ENCODE results near the gene COL18A1.
"Not testable (repeated sequence)": the region's sequence is repeated elsewhere in the genome, so short reads cannot be mapped to it uniquely, and the experiment has no call there.

COL18A1 gene

DNA sequence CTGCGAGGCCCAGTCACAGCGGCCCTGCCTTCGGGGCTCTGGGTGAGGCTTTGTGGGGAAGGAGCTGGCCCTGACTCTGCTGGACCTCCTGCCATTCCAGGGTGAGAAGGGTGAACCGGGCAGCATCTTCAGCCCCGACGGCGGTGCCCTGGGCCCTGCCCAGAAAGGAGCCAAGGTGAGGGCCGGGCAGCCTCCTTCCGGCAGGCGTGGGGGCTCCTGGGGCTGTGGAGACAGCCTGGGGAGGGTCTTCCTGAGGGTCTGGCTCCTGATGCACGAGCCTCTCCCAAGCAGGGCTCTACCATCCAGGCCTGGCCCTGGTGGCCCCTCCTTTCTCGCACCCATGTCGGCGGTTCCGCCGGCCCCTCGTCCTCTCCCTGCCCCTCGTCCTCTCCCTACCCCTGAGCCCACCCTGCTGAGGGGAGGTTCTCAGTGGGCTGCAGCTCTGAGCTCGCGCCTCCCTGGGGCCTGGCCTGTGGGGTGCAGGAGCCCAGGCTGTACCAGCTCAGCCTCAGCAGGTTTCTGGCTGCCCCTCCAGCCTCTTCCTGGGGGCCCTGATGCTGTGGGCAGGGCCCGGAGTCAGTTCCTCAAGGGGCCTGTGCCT lies 88.5 kb downstream of the COL18A1 start:
- DNase-seq (ENCODE audit: low spot score) = no peak

DNA sequence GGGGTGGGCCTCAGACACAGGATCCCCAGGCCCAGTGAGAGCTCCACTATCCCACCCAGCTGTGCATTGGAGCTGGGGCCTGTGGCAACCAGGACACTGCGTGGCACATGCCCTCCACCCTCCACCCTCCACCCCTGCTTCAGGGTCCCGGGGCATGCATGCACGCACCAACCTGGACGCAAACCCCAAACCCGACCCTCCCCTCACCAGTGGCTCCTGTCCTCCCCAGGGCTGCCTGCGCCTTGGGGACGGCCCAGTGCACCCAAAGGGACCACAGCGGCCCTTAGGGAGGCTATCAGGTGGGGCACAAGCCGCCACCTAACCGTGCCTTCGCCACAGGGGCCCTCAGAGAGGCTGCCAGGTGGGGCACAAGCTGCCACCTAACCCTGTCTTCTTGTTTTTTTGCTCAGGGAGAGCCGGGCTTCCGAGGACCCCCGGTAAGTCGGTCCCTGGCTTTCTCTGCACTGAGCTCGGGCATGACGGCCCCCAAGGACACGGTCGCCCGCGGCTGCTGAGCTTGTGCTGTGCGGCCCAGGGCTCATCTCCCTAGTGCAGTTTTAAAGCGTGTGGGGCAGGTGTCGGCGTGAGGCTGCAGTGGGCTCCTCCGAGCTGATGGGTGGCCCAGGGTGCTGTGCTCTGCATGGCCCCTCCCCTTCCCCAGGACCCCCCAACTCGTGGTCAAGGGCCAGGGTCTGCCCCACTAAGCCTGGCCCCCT lies 89.3 kb downstream of the COL18A1 start:
- no peak for DNase-seq (ENCODE audit: low spot score)

DNA sequence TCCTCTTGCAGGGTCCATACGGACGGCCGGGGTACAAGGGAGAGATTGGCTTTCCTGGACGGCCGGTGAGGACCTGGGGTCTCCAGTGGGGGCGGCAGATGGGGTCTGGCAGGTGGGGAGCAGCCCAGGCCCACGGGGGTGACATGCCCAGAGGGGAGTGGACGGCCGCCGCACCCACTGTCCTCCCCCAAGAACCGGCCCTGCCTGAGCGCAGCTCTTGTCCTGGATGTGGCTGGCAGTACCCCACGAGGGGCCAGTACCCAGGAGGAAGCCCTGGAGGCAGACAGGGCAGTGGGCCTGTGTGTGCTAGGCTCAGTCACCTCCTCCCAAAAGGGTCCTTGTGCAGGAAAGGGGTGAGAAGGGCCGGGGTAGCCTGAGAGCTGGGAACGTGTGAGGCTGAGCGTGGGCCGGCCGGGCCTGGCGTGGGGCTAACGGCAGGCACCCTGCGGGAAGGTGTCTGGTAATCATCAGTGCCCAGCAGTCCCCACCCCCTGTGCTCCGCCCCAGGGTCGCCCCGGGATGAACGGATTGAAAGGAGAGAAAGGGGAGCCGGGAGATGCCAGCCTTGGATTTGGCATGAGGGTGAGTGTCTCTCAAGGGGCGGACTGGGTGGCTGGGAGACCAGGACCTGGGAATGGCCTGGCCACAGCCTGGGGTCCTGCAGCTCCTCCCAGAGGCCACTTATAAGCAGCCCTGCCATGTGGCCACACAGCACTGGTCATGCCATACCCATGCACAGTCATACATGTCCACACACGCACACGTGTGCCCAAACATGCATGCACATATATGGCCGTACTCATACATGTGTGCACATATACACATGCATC lies 90.1 kb downstream of the COL18A1 start:
- no peak for DNase-seq (ENCODE audit: low spot score)

DNA sequence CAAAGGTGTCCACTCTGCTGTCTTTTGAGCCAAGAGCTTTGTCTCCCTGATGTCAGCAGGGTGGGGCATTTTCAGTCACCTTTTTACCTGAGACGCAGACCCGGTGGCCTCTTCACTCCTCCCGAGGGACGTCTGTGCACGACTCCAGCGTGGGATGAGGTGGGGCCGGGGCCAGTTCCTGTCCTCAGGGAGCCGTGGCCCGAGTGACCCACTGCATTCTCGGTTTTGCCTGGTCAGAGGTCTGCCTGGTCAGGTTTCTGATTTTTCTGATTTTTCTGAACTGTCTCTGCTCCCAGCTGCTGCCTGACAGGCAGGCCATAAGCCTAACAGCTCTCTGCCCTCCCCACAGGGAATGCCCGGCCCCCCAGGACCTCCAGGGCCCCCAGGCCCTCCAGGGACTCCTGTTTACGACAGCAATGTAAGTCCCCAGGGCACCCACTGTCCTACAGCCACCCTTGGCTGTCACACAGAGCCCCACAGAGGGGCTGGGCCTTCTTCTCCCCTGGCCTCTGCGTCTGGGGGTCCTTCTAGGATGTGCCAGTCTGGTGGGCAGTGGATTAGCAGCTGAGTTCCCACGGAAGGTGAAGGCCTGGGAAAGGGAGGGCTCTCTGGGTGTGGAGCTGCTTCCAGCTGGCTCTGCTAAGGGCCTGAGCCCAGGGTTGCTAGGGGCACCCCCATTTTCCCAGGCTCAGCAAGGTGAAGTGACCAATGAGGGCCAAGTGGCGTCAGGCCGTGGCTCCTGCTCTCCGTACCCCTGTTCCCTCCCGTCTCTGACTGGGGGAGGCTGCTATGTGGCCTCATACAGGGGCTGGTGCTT lies 91.4 kb downstream of the COL18A1 start:
- DNase-seq (ENCODE audit: low spot score) = no peak

DNA sequence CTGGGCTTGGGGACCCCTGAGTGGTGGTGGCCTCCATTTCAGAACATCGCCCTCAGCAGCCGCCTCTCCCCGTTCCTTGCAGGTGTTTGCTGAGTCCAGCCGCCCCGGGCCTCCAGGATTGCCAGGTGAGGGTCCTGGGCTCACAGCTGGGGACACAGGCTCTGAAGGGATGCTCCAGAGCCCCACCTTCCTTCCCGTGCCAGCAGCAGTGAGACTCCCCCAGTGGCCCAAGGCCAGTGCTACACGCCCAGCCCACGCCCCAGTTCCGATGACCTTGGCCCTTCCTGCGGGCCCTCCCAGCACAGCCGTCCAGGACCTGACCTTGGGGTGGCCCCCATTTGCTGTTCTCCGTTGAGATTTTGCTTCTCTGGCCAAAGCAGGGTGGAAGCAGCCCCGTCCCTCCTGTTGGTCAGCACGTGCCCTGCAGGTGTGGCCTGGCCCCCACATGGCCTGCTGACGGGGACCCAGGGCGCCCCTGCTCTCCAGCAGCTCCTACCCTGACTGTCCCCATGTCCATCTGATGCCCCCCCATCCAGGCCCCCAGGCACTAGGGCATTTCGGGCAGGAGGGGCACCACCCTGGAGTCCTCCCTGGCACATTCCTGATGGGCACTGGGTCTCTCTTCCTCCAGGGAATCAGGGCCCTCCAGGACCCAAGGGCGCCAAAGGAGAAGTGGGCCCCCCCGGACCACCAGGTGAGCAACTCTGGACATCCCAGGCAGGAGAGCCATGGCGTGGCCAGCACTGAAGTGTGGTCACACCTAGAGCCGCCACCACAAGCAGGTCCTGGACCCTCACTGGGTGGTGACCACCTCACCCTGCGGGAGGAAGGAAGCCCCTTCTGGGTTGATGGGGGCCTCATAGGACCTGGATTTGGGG lies 92.2 kb downstream of the COL18A1 start:
- DNase-seq (ENCODE audit: low spot score) = no peak

DNA sequence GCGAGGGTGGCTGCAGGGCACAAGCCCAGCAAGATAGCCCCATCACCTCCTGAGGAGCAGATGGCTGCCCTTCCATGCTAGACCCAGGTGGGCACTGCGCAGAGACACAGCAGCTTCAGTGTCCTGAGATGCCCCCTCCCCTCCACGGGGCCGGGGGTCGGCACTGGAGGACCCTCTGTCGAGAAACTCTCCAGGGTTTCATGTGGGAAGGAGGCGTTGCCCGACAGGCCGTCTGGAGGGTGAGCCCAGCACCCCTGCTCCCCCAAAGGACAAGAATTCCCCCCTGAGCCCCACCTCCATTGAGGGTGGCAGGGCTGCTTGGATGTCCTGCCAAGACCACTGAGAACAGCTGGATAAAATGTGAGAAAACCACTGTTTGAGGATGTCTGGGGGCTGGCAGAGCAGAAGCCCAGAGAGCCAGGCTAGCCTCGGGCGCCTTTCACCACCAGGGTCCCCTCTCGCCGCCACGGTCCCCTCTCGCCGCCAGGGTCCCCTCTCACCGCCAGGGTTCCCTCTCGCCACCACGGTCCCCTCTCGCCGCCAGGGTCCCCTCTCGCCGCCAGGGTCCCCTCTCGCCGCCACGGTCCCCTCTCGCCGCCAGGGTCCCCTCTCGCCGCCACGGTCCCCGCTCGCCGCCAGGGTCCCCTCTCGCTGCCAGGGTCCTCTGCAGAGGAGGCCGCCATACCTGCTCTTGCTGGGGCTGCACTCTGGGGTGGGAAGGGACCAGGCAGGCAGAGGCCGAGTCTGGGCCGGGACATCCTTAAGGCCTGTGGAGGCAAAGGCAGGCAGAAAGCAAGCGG lies 93.1 kb downstream of the COL18A1 start:
- no peak for DNase-seq (ENCODE audit: low spot score)

DNA sequence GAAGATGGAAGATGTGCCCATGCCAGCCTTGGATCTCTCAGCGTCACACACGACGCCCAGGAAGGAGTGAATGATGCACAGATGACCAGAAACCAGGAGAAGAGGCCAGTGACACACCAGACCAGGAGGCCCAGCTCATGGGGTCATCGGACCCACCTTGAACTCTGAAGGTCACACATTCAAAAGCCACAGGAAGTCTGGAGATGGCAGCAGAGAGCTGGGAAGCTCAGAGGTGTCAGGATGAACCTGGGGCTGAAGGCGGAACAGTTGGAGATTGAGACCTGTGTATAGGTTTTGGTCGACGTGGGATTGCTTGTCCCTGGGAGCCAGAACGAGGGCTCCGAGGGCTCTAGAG lies 93.7 kb downstream of the COL18A1 start:
- no peak for DNase-seq (ENCODE audit: low spot score)

DNA sequence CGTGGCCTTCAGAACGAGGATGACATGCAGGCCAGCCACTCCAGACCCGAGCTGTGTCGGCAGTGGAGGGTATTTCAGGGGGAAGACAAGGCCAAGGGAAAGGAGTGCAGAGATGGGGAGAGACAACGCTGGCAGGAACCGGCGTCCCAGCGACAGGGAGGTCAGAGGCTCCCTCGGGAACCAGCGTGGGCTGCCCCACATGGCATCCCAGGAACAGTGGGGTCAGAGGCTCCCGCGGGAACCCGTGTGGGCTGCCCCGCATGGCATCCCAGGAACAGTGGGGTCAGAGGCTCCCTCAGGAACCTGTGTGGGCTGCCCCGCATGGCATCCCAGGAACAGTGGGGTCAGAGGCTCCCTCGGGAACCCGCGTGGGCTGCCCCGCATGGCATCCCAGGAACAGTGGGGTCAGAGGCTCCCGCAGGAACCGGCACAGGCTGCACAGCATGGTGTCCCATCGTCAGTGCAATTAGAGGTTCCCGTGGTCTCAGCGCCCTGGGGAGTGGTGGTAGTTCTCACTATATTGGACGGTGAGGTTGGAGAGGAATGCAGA lies 94.3 kb downstream of the COL18A1 start:
- DNase-seq (ENCODE audit: low spot score) = no peak

DNA sequence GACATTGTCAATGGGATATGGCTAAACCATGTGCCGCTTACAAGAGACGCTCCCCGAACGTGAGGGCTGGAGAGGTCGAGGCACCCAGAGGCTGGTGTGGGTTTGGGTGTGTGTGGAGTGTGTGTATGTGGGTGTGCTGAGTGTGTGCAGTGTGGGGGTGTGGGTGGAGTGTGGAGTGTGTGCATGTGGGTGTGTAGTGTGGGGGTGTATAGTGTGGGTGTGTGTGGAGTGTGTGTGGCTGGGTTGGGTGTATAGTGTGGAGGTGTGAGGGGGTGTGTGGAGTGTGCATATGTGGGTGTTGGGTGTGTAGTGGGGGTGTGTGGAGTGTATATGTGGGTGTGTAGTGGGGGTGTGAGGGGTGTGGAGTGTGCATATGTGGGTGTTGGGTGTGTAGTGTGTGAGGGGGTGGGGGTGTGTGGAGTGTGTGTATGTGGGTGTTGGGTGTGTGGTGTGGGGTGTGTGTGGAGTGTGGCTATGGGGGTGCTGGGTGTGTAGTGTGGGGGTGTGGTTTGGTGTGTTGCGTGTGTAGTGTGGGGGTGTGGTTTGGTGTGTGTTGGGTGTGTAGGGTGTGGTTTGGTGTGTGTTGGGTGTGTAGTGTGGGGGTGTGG lies 95.1 kb downstream of the COL18A1 start:
- DNase-seq (ENCODE audit: low spot score) = no peak

DNA sequence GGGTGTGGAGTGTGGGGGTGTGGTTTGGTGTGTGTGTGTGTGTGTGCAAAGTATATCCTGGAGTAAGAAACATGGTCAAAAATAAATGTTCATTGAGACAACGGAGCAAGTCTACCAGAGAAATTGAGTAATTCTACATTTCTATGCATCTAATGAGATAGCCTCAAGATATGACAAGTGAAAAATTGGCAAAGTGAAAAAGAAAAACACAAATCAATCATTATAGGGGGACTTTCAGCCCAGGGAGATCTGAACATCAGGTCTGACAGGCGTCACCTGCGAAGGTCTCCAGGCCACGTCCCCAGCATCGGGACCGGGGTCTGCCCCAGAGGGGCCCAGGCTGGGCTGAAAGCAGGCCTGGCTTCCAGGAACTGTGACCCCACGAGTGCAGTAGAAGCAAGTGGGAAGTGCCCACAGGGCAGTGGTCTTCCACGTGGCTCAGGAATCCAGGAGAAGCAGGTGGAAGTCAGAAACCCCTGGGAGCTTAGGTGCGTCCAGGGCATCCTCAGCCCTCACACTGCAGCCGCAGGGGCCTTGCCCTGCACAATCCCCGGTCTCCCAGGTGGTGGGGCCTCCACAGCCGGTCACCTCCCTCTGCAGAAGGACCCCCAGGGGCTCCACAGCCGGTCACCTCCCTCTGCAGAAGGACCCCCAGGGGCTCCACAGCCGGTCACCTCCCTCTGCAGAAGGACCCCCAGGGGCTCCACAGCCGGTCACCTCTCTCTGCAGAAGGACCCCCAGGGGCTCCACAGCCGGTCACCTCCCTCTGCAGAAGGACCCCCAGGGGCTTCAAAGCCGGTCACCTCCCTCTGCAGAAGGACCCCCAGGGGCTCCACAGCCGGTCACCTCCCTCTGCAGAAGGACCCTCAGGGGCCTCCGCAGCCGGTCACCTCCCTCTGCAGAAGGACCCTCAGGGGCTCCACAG lies 96.4 kb downstream of the COL18A1 start:
- not testable (repeated sequence) for DNase-seq (ENCODE audit: low spot score)

DNA sequence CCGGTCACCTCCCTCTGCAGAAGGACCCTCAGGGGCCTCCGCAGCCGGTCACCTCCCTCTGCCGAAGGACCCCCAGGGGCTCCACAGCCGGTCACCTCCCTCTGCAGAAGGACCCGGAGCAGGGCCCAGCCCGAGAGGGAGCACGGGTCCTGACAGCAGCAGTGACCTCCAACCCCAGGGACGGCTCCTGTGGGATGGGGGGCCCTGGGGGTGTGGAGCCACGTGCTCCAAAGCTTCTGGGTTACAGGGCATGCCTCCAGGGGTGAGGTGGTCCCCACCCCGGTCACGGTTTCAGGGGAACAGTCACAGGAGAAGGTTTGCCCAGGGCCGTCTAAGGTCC lies 97.0 kb downstream of the COL18A1 start:
- no peak for DNase-seq (ENCODE audit: low spot score)

DNA sequence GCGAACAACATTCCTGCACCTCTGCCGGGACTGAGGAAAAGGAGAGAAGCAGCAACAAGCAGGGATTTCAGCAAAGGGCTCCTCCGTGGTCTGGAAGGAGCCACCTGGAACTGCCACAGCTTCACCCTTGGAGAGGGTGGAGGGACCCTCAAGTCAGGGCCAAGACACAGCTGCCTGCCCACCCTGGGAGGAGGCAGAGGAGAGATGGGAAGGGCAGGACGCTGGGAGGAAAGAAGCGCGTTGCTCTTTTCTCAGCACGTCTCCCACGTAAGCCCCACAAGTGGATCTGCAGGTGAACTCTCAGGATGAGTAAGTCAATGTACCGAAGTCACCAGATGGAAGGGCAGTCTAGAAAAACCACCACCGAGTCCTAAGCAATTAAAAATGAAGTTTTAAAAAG lies 97.6 kb downstream of the COL18A1 start:
- no peak for DNase-seq (ENCODE audit: low spot score)

DNA sequence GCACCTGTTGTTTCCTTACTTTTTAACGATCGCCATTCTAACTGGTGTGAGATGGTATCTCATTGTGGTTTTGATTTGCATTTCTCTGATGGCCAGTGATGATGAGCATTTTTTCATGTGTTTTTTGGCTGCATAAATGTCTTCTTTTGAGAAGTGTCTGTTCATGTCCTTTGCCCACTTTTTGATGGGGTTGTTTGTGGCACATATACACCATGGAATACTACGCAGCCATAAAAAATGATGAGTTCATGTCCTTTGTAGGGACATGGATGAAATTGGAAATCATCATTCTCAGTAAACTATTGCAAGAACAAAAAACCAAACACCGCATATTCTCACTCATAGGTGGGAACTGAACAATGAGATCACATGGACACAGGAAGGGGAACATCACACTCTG lies 98.3 kb downstream of the COL18A1 start:
- not testable (repeated sequence) for DNase-seq (ENCODE audit: low spot score)

DNA sequence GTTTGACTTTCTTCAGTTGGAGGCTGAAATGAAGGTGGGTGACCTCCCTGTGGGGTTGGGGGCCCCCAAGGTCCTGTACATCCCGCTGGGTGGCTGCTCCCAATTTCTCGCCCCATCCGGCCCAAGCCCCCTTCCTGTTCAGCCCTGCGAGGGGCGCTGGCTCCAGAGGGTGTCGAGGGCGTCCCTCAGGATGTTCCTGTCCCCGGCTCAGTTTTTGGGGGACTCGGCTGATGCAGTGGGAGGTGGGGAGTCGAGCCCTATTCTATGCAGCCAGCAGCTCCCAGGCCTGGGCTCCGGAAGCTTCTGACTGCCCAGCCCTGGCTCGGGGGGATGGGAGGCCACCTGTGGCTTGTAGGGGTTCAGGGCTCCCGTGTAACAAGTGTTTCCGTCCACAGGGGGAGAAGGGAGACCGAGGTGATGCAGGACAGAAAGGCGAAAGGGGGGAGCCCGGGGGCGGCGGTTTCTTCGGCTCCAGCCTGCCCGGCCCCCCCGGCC lies 99.1 kb downstream of the COL18A1 start:
- no peak for DNase-seq (ENCODE audit: low spot score)

DNA sequence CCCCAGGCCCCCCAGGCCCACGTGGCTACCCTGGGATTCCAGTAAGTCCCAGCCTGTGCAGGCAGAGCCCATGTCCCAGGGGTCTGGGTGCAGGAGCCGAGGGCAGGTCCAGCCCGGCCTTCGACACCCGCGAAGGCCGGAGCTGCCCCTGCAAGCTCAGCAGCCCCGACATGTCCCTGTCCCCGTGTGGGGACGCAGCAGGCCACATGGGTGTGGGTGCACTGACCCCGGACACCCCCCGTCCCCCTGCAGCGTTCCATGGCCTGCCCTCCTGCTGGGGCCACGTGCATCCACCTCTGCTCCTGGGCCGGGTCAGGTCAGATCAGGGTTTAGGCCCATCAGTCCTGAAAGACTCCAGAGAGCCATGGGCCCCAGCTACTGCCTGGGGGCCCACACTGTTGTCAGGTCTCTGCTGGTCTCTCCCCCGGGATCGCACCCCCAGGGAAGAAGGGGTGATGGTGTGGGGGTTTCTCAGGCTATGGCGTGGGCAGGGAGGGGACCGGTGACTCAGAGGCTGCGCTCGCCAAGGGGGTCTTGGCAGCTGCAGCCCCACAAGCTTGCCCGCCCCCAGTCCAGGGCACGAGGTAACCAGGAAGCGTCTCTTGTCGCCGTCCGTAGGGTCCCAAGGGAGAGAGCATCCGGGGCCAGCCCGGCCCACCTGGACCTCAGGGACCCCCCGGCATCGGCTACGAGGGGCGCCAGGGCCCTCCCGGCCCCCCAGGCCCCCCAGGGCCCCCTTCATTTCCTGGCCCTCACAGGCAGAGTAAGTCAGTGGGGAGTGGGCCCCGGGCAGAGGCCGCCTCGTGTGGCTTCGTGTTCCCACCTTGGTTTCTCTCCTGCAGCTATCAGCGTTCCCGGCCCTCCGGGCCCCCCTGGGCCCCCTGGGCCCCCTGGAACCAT lies 99.8 kb downstream of the COL18A1 start:
- no peak for DNase-seq (ENCODE audit: low spot score)

DNA sequence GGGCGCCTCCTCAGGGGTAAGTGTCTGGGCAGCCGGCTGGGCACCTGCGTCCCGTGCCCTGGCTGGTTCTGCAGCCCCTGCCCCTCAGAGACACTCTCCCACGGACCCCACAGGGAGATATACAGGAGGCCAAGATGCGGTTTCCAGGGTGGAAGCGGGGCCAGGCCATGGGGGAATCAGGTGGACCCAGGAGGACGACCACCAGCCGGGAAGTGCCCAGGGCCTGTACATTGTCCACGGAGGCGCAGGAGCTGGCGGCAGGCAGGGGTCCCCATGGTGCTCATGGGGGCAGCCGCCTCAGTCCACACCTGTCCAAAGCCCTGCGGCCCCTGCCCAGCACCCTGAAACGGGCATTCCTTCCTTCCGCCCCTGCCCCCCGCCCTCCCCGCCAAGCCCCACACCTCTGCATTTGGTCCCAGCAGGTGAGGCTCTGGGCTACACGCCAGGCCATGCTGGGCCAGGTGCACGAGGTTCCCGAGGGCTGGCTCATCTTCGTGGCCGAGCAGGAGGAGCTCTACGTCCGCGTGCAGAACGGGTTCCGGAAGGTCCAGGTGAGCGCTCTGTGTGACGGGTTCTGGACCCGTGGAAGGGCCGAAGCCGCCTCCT lies 100.6 kb downstream of the COL18A1 start:
- no peak for DNase-seq (ENCODE audit: low spot score)

DNA sequence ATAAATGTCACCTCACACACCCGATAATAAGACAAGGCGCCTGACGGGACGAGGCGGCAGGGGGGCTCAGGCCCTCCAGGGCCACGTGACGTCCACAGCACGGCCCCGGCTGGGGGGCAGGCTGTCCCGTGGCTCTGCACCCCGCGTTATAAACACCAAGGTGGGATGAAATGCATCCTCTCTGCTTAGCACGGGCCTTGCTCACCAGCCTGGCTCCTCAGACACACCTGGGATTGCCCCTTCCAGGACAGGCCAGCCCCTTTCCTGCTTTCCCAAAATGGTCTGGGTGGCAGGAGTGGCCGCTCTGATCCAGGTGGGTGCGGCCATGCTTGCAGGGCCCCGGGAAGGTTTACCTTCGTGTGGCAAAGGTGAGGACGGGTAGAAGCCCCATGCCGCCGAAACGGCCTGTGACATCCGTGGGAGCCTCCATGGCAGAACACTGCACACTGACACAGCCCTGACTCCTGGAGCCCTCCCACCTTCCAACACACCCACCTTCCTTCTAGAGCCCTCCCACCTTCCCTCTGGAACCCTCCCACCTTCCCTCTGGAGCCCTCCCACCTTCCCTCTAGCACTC lies 101.4 kb downstream of the COL18A1 start:
- DNase-seq (ENCODE audit: low spot score) = no peak

Data from Ammon's horn (tissue), 1 donor.